Adrenal gland (tissue), 5 donors: ENCODE measurements around the gene XG.

Source experiments
- CTCF ChIP-seq, 6 experiments: fragments of 450-650 bp in 4 of 6; fragments of 200-600 bp in 2 of 6; sonication (generic) in 1 of 6; IDR thresholded peaks; 1 replicate in 5 of 6; 2 replicates in 1 of 6; pipeline versions ENCODE4 v1.5.1 to v1.8.0; 2016 to 2021; ENCODE audit warnings: antibody characterized with exemption in 6 of 6, mild to moderate bottlenecking in 2 of 6, moderate library complexity in 1 of 6
- POLR2A ChIP-seq, 2 donors: fragments of 450-650 bp; IDR thresholded peaks; one replicate each; pipeline ENCODE4 v1.6.1; 2017; ENCODE audit warnings: antibody characterized with exemption in 2 of 2, mild to moderate bottlenecking in 2 of 2, moderate library complexity in 1 of 2
- donor health status: DM: no; HTN: no; CAD: no.

GRCh38 chrX:2751291-2751690 lies 549 bp upstream of the XG start:
- TF ChIP-seq POLR2A (IDR thresholded peaks at IDR 0.05) (no peak), CTCF (IDR thresholded peaks at IDR 0.05) (no peak)
